ENCODE data around the gene AIG1. TPM values are rescaled to one million over a fixed set of nuclear protein-coding genes. Genes with fewer than 3 reads are reported as not detected.
"Not testable (repeated sequence)": the region's sequence is repeated elsewhere in the genome, so short reads cannot be mapped to it uniquely, and the experiment has no call there.

The AIG1 gene
- total and polyA plus RNA-seq, 2 donors: 9.1 to 16.5 TPM

- no peak overlapping the region for H3K4me3 ChIP-seq (ENCODE audit: low read length in 2 of 2)
Measured at GRCh38 chr6:143078468-143079324, 18.0 kb downstream of the AIG1 start.

GRCh38 chr6:143079325-143079640 is 18.6 kb downstream of the AIG1 start:
- H3K4me3 ChIP-seq (ENCODE audit: low read length in 2 of 2): no peak overlapping the region
- H3K27me3 ChIP-seq (ENCODE audit: control insufficient read depth in 2 of 2, insufficient read depth in 1 of 2, low read length in 1 of 2): no peaks in the 10 kb centered on the region
- no peaks in the 10 kb centered on the region for H3K36me3 ChIP-seq (ENCODE audit: control insufficient read depth in 2 of 2, insufficient read depth in 2 of 2, low read length in 1 of 2)
- DNase-seq (ENCODE audit: low read depth in 6 of 9, low spot score in 9 of 9): no peak
- peaks cover 0 to 3% of the 10 kb centered on the region in 2 donors for H3K9me3 ChIP-seq (ENCODE audit: control insufficient read depth in 2 of 2, insufficient read depth in 1 of 2, low read length in 1 of 2)
- H3K27ac ChIP-seq (ENCODE audit: low read depth in 1 of 2, low read length in 1 of 2): no peak overlapping the region
- H3K4me1 ChIP-seq (ENCODE audit: control insufficient read depth in 2 of 2, insufficient read depth in 2 of 2, low read length in 2 of 2): no peaks in the 10 kb centered on the region

More at GRCh38 chr6:143078468-143079324, 18.0 kb downstream of the AIG1 start:
- 94% methylated on average over 6 of the region's 6 CpGs for WGBS
- Histone ChIP-seq H3K27ac (ENCODE audit: low read depth in 1 of 2, low read length in 1 of 2) (no peak overlapping the region), H3K36me3 (ENCODE audit: control insufficient read depth in 2 of 2, insufficient read depth in 2 of 2, low read length in 1 of 2) (no peaks in the 10 kb centered on the region), H3K4me1 (ENCODE audit: control insufficient read depth in 2 of 2, insufficient read depth in 2 of 2, low read length in 2 of 2) (no peaks in the 10 kb centered on the region), H3K9me3 (ENCODE audit: control insufficient read depth in 2 of 2, insufficient read depth in 1 of 2, low read length in 1 of 2) (peaks cover 0 to 3% of the 10 kb centered on the region in 2 donors), H3K27me3 (ENCODE audit: control insufficient read depth in 2 of 2, insufficient read depth in 1 of 2, low read length in 1 of 2) (no peaks in the 10 kb centered on the region)
- DNase-seq (ENCODE audit: low read depth in 6 of 9, low spot score in 9 of 9): no peak

- not testable (repeated sequence) for H3K9me3 ChIP-seq (ENCODE audit: control insufficient read depth in 2 of 2, insufficient read depth in 1 of 2, low read length in 1 of 2); H3K4me3 ChIP-seq (ENCODE audit: low read length in 2 of 2); H3K36me3 ChIP-seq (ENCODE audit: control insufficient read depth in 2 of 2, insufficient read depth in 2 of 2, low read length in 1 of 2); H3K27ac ChIP-seq (ENCODE audit: low read depth in 1 of 2, low read length in 1 of 2); DNase-seq (ENCODE audit: low read depth in 6 of 9, low spot score in 9 of 9); H3K27me3 ChIP-seq (ENCODE audit: control insufficient read depth in 2 of 2, insufficient read depth in 1 of 2, low read length in 1 of 2); H3K4me1 ChIP-seq (ENCODE audit: control insufficient read depth in 2 of 2, insufficient read depth in 2 of 2, low read length in 2 of 2)
- WGBS: 98% methylated on average over 9 of the region's 9 CpGs
Measured at GRCh38 chr6:143082274-143082673, 21.6 kb downstream of the AIG1 start.

- H3K4me3 ChIP-seq (ENCODE audit: low read length in 2 of 2); H3K9me3 ChIP-seq (ENCODE audit: control insufficient read depth in 2 of 2, insufficient read depth in 1 of 2, low read length in 1 of 2); H3K27ac ChIP-seq (ENCODE audit: low read depth in 1 of 2, low read length in 1 of 2); H3K27me3 ChIP-seq (ENCODE audit: control insufficient read depth in 2 of 2, insufficient read depth in 1 of 2, low read length in 1 of 2); H3K36me3 ChIP-seq (ENCODE audit: control insufficient read depth in 2 of 2, insufficient read depth in 2 of 2, low read length in 1 of 2); DNase-seq (ENCODE audit: low read depth in 6 of 9, low spot score in 9 of 9); H3K4me1 ChIP-seq (ENCODE audit: control insufficient read depth in 2 of 2, insufficient read depth in 2 of 2, low read length in 2 of 2): not testable (repeated sequence)
- 97% methylated on average over 8 of the region's 8 CpGs for WGBS
Measured at GRCh38 chr6:143084019-143084418, 23.3 kb downstream of the AIG1 start.

GRCh38 chr6:143087335-143087734 is 26.6 kb downstream of the AIG1 start:
- not testable (repeated sequence) for H3K4me1 ChIP-seq (ENCODE audit: control insufficient read depth in 2 of 2, insufficient read depth in 2 of 2, low read length in 2 of 2); H3K27me3 ChIP-seq (ENCODE audit: control insufficient read depth in 2 of 2, insufficient read depth in 1 of 2, low read length in 1 of 2); H3K27ac ChIP-seq (ENCODE audit: low read depth in 1 of 2, low read length in 1 of 2); H3K9me3 ChIP-seq (ENCODE audit: control insufficient read depth in 2 of 2, insufficient read depth in 1 of 2, low read length in 1 of 2); H3K36me3 ChIP-seq (ENCODE audit: control insufficient read depth in 2 of 2, insufficient read depth in 2 of 2, low read length in 1 of 2); DNase-seq (ENCODE audit: low read depth in 6 of 9, low spot score in 9 of 9); H3K4me3 ChIP-seq (ENCODE audit: low read length in 2 of 2)
- WGBS: 98% methylated on average over 11 of the region's 11 CpGs

- 98% methylated on average over 2 of the region's 2 CpGs for WGBS
- no peaks in the 10 kb centered on the region for H3K4me1 ChIP-seq (ENCODE audit: control insufficient read depth in 2 of 2, insufficient read depth in 2 of 2, low read length in 2 of 2)
- H3K27ac ChIP-seq (ENCODE audit: low read depth in 1 of 2, low read length in 1 of 2): no peak overlapping the region
- H3K27me3 ChIP-seq (ENCODE audit: control insufficient read depth in 2 of 2, insufficient read depth in 1 of 2, low read length in 1 of 2): no peaks in the 10 kb centered on the region
- no peak overlapping the region for H3K4me3 ChIP-seq (ENCODE audit: low read length in 2 of 2)
- no peaks in the 10 kb centered on the region for H3K9me3 ChIP-seq (ENCODE audit: control insufficient read depth in 2 of 2, insufficient read depth in 1 of 2, low read length in 1 of 2)
- no peak for DNase-seq (ENCODE audit: low read depth in 6 of 9, low spot score in 9 of 9)
- no peaks in the 10 kb centered on the region for H3K36me3 ChIP-seq (ENCODE audit: control insufficient read depth in 2 of 2, insufficient read depth in 2 of 2, low read length in 1 of 2)
Measured at GRCh38 chr6:143087856-143088255, 27.2 kb downstream of the AIG1 start.

GRCh38 chr6:143090314-143091044 is 29.8 kb downstream of the AIG1 start:
- no peak overlapping the region for H3K27ac ChIP-seq (ENCODE audit: low read depth in 1 of 2, low read length in 1 of 2)
- no peaks in the 10 kb centered on the region for H3K4me1 ChIP-seq (ENCODE audit: control insufficient read depth in 2 of 2, insufficient read depth in 2 of 2, low read length in 2 of 2)
- no peak overlapping the region for H3K4me3 ChIP-seq (ENCODE audit: low read length in 2 of 2)
- no peaks in the 10 kb centered on the region for H3K36me3 ChIP-seq (ENCODE audit: control insufficient read depth in 2 of 2, insufficient read depth in 2 of 2, low read length in 1 of 2)
- DNase-seq (ENCODE audit: low read depth in 6 of 9, low spot score in 9 of 9): no peak
- H3K27me3 ChIP-seq (ENCODE audit: control insufficient read depth in 2 of 2, insufficient read depth in 1 of 2, low read length in 1 of 2): no peaks in the 10 kb centered on the region
- WGBS: 80% methylated on average over 3 of the region's 3 CpGs
- no peaks in the 10 kb centered on the region for H3K9me3 ChIP-seq (ENCODE audit: control insufficient read depth in 2 of 2, insufficient read depth in 1 of 2, low read length in 1 of 2)

- H3K27me3 ChIP-seq (ENCODE audit: control insufficient read depth in 2 of 2, insufficient read depth in 1 of 2, low read length in 1 of 2): no peaks in the 10 kb centered on the region
- no peaks in the 10 kb centered on the region for H3K4me1 ChIP-seq (ENCODE audit: control insufficient read depth in 2 of 2, insufficient read depth in 2 of 2, low read length in 2 of 2)
- H3K36me3 ChIP-seq (ENCODE audit: control insufficient read depth in 2 of 2, insufficient read depth in 2 of 2, low read length in 1 of 2): no peaks in the 10 kb centered on the region
- no peaks in the 10 kb centered on the region for H3K9me3 ChIP-seq (ENCODE audit: control insufficient read depth in 2 of 2, insufficient read depth in 1 of 2, low read length in 1 of 2)
- WGBS: 98% methylated on average over 2 of the region's 2 CpGs
- no peak for DNase-seq (ENCODE audit: low read depth in 6 of 9, low spot score in 9 of 9)
- H3K27ac ChIP-seq (ENCODE audit: low read depth in 1 of 2, low read length in 1 of 2): no peak overlapping the region
- no peak overlapping the region for H3K4me3 ChIP-seq (ENCODE audit: low read length in 2 of 2)
Measured at GRCh38 chr6:143092768-143093167, 32.1 kb downstream of the AIG1 start.

GRCh38 chr6:143093290-143093689 is 32.6 kb downstream of the AIG1 start:
- 95% methylated on average over 2 of the region's 2 CpGs for WGBS
- no peak for DNase-seq (ENCODE audit: low read depth in 6 of 9, low spot score in 9 of 9)
- H3K4me1 ChIP-seq (ENCODE audit: control insufficient read depth in 2 of 2, insufficient read depth in 2 of 2, low read length in 2 of 2): no peaks in the 10 kb centered on the region
- H3K27ac ChIP-seq (ENCODE audit: low read depth in 1 of 2, low read length in 1 of 2): no peak overlapping the region
- no peak overlapping the region for H3K4me3 ChIP-seq (ENCODE audit: low read length in 2 of 2)
- H3K27me3 ChIP-seq (ENCODE audit: control insufficient read depth in 2 of 2, insufficient read depth in 1 of 2, low read length in 1 of 2): no peaks in the 10 kb centered on the region
- no peaks in the 10 kb centered on the region for H3K36me3 ChIP-seq (ENCODE audit: control insufficient read depth in 2 of 2, insufficient read depth in 2 of 2, low read length in 1 of 2)
- H3K9me3 ChIP-seq (ENCODE audit: control insufficient read depth in 2 of 2, insufficient read depth in 1 of 2, low read length in 1 of 2): no peaks in the 10 kb centered on the region
